ENCODE data around the gene IMPA2. TPM values are rescaled to one million over a fixed set of nuclear protein-coding genes. Genes with fewer than 3 reads are reported as not detected.

IMPA2 gene
- polyA plus RNA-seq, 1 donor (not counting 4 experiments of a cell fraction or from before 2014, with no cell fraction given): 17.6 TPM

- no peak overlapping the region for H3K9ac ChIP-seq (ENCODE audit: control insufficient read depth, extremely low read depth, insufficient read depth, low read length)
- no peaks in the 10 kb centered on the region for H3K9me1 ChIP-seq (ENCODE audit: control insufficient read depth, extremely low read depth, insufficient read depth, low read length)
- no peak overlapping the region for H3K4me2 ChIP-seq (ENCODE audit: control insufficient read depth, extremely low read depth, insufficient read depth, low read depth, low read length)
- no peaks in the 10 kb centered on the region for H3K79me2 ChIP-seq (ENCODE audit: control insufficient read depth, insufficient read depth, low read length)
- TF ChIP-seq EZH2 (IDR thresholded peaks at IDR 0.05; ENCODE audit: low read length) (no peak), CTCF (optimal IDR thresholded peaks at IDR 0.05 in 1 of 3, IDR thresholded peaks at IDR 0.05 in 1 of 3, conservative IDR thresholded peaks at IDR 0.05 in 1 of 3; ENCODE audit: extremely low read depth in 1 of 3, insufficient read depth in 2 of 3, low read length in 3 of 3) (no peak)
- no peaks in the 10 kb centered on the region for H3K27me3 ChIP-seq (ENCODE audit: control insufficient read depth, extremely low read depth, insufficient read depth, low read length)
- no peaks in the 10 kb centered on the region for H3K36me3 ChIP-seq (ENCODE audit: control insufficient read depth in 2 of 2, extremely low read depth in 1 of 2, insufficient read depth in 2 of 2, low read length in 2 of 2)
- H3K27ac ChIP-seq (ENCODE audit: control insufficient read depth, insufficient read depth, low read length): no peak overlapping the region
- dilution Hi-C loops (cut with MboI; ENCODE audit: extremely low pct_ligation_motif_present, low sequenced_read_pairs): no loop called here
- H3K9me3 ChIP-seq (ENCODE audit: control insufficient read depth, low read depth, low read length): no peaks in the 10 kb centered on the region
- FAIRE-seq (no peak), DNase-seq (ENCODE audit: low read depth, low spot score) (no peak)
- H3K4me3 ChIP-seq (ENCODE audit: control insufficient read depth in 2 of 3, extremely low read depth in 1 of 3, insufficient read depth in 2 of 3, low read depth in 1 of 3, low read length in 3 of 3): no peak overlapping the region
- no peaks in the 10 kb centered on the region for H4K20me1 ChIP-seq (ENCODE audit: control insufficient read depth, extremely low read depth, insufficient read depth, low read length)
- peaks cover 4% of the 10 kb centered on the region for H3K4me1 ChIP-seq (ENCODE audit: control insufficient read depth, extremely low read depth, insufficient read depth, low read length)
- H2AFZ ChIP-seq (ENCODE audit: control insufficient read depth, low read length): no peak overlapping the region
Measured at GRCh38 chr18:12052866-12053265, 71.6 kb downstream of the IMPA2 start.

DNA sequence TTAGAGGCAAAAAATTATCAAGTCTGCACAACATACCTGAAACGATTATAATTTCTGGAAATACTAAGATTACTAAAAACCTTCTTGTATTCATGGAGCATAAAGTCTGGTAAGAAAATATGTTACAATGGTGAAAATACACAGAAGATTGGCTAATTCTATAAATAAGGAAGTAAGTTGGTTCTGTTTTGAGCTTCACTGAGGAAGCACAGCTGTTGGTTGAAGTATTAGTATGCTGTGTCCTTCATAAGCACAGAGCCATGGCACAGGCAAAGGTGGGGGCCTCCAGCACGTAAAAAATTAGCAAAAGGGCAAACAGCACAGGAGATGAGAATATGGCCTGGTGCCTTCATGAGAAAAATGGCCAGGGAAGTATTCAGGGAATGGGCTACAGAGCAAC, 72.0 kb downstream of the IMPA2 start:
- H3K9me3 ChIP-seq (ENCODE audit: control insufficient read depth, low read depth, low read length): no peaks in the 10 kb centered on the region
- H3K79me2 ChIP-seq (ENCODE audit: control insufficient read depth, insufficient read depth, low read length): no peaks in the 10 kb centered on the region
- H2AFZ ChIP-seq (ENCODE audit: control insufficient read depth, low read length): no peak overlapping the region
- H4K20me1 ChIP-seq (ENCODE audit: control insufficient read depth, extremely low read depth, insufficient read depth, low read length): no peaks in the 10 kb centered on the region
- TF ChIP-seq EZH2 (IDR thresholded peaks at IDR 0.05; ENCODE audit: low read length) (no peak), CTCF (optimal IDR thresholded peaks at IDR 0.05 in 1 of 3, IDR thresholded peaks at IDR 0.05 in 1 of 3, conservative IDR thresholded peaks at IDR 0.05 in 1 of 3; ENCODE audit: extremely low read depth in 1 of 3, insufficient read depth in 2 of 3, low read length in 3 of 3) (no peak)
- dilution Hi-C loops (cut with MboI; ENCODE audit: extremely low pct_ligation_motif_present, low sequenced_read_pairs): no loop called here
- H3K27ac ChIP-seq (ENCODE audit: control insufficient read depth, insufficient read depth, low read length): no peak overlapping the region
- H3K4me1 ChIP-seq (ENCODE audit: control insufficient read depth, extremely low read depth, insufficient read depth, low read length): peaks cover 2% of the 10 kb centered on the region
- H3K9ac ChIP-seq (ENCODE audit: control insufficient read depth, extremely low read depth, insufficient read depth, low read length): no peak overlapping the region
- FAIRE-seq: no peak
- H3K4me3 ChIP-seq (ENCODE audit: control insufficient read depth in 2 of 3, extremely low read depth in 1 of 3, insufficient read depth in 2 of 3, low read depth in 1 of 3, low read length in 3 of 3): no peak overlapping the region
- H3K27me3 ChIP-seq (ENCODE audit: control insufficient read depth, extremely low read depth, insufficient read depth, low read length): no peaks in the 10 kb centered on the region
- H3K4me2 ChIP-seq (ENCODE audit: control insufficient read depth, extremely low read depth, insufficient read depth, low read depth, low read length): no peak overlapping the region
- H3K36me3 ChIP-seq (ENCODE audit: control insufficient read depth in 2 of 2, extremely low read depth in 1 of 2, insufficient read depth in 2 of 2, low read length in 2 of 2): no peaks in the 10 kb centered on the region
- no peaks in the 10 kb centered on the region for H3K9me1 ChIP-seq (ENCODE audit: control insufficient read depth, extremely low read depth, insufficient read depth, low read length)
- no peak for DNase-seq (ENCODE audit: low read depth, low spot score)

Data from keratinocyte (primary cell).